HAP-1 (cell line): ENCODE data around the gene TSHR.

Source experiments
- DNase-seq, 2 experiments: peaks; one replicate each; pipeline ENCODE4 v3.0.0-alpha.2; 2016 to 2020; ENCODE audit warnings: low spot score in 2 of 2
- H3K27me3 ChIP-seq: fragments of 250-450 bp; sonication (Bioruptor Pico); 2 replicates; pipeline ENCODE4 v1.5.1; 2020; ENCODE audit warnings: low read depth, mild to moderate bottlenecking, moderate library complexity
- H3K36me3 ChIP-seq: fragments of 250-450 bp; sonication (Bioruptor Pico); replicated peaks from 2 replicates; pipeline ENCODE4 v1.5.1; 2020; ENCODE audit warnings: mild to moderate bottlenecking
- H3K4me1 ChIP-seq: fragments of 250-450 bp; sonication (Bioruptor Pico); 2 replicates; pipeline ENCODE4 v1.5.1; 2020; ENCODE audit warnings: mild to moderate bottlenecking
- H3K4me3 ChIP-seq: fragments of 250-450 bp; sonication (Bioruptor Pico); 2 replicates; pipeline ENCODE4 v1.5.1; 2020; ENCODE audit warnings: mild to moderate bottlenecking, moderate library complexity
- H3K9me3 ChIP-seq: fragments of 250-450 bp; sonication (Bioruptor Pico); 2 replicates; pipeline ENCODE4 v1.5.1; 2020; ENCODE audit warnings: mild to moderate bottlenecking, moderate library complexity
- in situ Hi-C: fragments of 300-500 bp; cut with MboI; formaldehyde crosslinking; loops from 3 replicates; pipeline ENCODE4 v1.14.3; 2020; ENCODE audit warnings: low sequenced_read_pairs, inconsistent platforms, mixed read lengths

The TSHR gene

GRCh38 chr14:81125536-81125935 is 170.1 kb downstream of the TSHR start:
- Histone ChIP-seq H3K9me3 (no peaks in the 10 kb centered on the region), H3K36me3 (no peaks in the 10 kb centered on the region), H3K27me3 (no peaks in the 10 kb centered on the region), H3K4me3 (no peak overlapping the region), H3K4me1 (no peaks in the 10 kb centered on the region)
- in situ Hi-C loops, result no loop called here
- no peak for DNase-seq

- DNase-seq, result no peak
- no peaks in the 10 kb centered on the region for H3K36me3 ChIP-seq
- H3K9me3 ChIP-seq, result no peaks in the 10 kb centered on the region
- H3K4me3 ChIP-seq, result no peak overlapping the region
- no peaks in the 10 kb centered on the region for H3K4me1 ChIP-seq
- in situ Hi-C loops, result no loop called here
- H3K27me3 ChIP-seq, result no peaks in the 10 kb centered on the region; the same call in 1 of the 2 replicates
Observed at GRCh38 chr14:81127785-81128184, 172.4 kb downstream of the TSHR start.

- Histone ChIP-seq H3K4me3 (no peak overlapping the region), H3K27me3 (no peaks in the 10 kb centered on the region; the same call in 1 of the 2 replicates), H3K4me1 (no peaks in the 10 kb centered on the region), H3K36me3 (no peaks in the 10 kb centered on the region), H3K9me3 (no peaks in the 10 kb centered on the region)
- in situ Hi-C loops, result no loop called here
- DNase-seq, result no peak
Observed at GRCh38 chr14:81129242-81129641, 173.8 kb downstream of the TSHR start.

GRCh38 chr14:81132468-81132867 is 177.0 kb downstream of the TSHR start:
- in situ Hi-C loops, result no loop called here
- Histone ChIP-seq H3K9me3 (0 out of 2 replicates have a peak, but pooled peaks cover 2% of the 10 kb centered on the region), H3K36me3 (no peaks in the 10 kb centered on the region), H3K4me1 (no peaks in the 10 kb centered on the region), H3K27me3 (no peaks in the 10 kb centered on the region; the same call in 1 of the 2 replicates), H3K4me3 (no peak overlapping the region)
- DNase-seq, result no peak

GRCh38 chr14:81133400-81133799 is 178.0 kb downstream of the TSHR start:
- H3K4me1 ChIP-seq, result no peaks in the 10 kb centered on the region
- in situ Hi-C loops, result no loop called here
- no peak for DNase-seq
- H3K9me3 ChIP-seq, result 0 out of 2 replicates have a peak, but pooled peaks cover 2% of the 10 kb centered on the region
- H3K36me3 ChIP-seq, result no peaks in the 10 kb centered on the region
- no peaks in the 10 kb centered on the region; the same call in 1 of the 2 replicates for H3K27me3 ChIP-seq
- H3K4me3 ChIP-seq, result no peak overlapping the region

- Histone ChIP-seq H3K4me1 (no peaks in the 10 kb centered on the region), H3K36me3 (no peaks in the 10 kb centered on the region), H3K9me3 (0 out of 2 replicates have a peak, but pooled peaks cover 2% of the 10 kb centered on the region), H3K4me3 (no peak overlapping the region), H3K27me3 (no peaks in the 10 kb centered on the region)
- no peak for DNase-seq
- in situ Hi-C loops, result no loop called here
Observed at GRCh38 chr14:81137316-81137715, 181.9 kb downstream of the TSHR start.

- Histone ChIP-seq H3K4me3 (no peak overlapping the region), H3K36me3 (no peaks in the 10 kb centered on the region), H3K27me3 (no peaks in the 10 kb centered on the region), H3K4me1 (no peaks in the 10 kb centered on the region), H3K9me3 (0 out of 2 replicates have a peak, but pooled peaks cover 2% of the 10 kb centered on the region)
- no peak for DNase-seq
- in situ Hi-C loops, result no loop called here
Observed at GRCh38 chr14:81138429-81138828, 183.0 kb downstream of the TSHR start.

GRCh38 chr14:81141426-81141825 is 186.0 kb downstream of the TSHR start:
- H3K4me3 ChIP-seq, result no peak overlapping the region
- no peak for DNase-seq
- no peaks in the 10 kb centered on the region for H3K9me3 ChIP-seq
- no peaks in the 10 kb centered on the region for H3K36me3 ChIP-seq
- no peaks in the 10 kb centered on the region for H3K27me3 ChIP-seq
- in situ Hi-C loops, result no loop called here
- H3K4me1 ChIP-seq, result no peaks in the 10 kb centered on the region

GRCh38 chr14:81143793-81144192 is 188.4 kb downstream of the TSHR start:
- in situ Hi-C loops, result no loop called here
- Histone ChIP-seq H3K4me1 (no peaks in the 10 kb centered on the region), H3K27me3 (no peaks in the 10 kb centered on the region), H3K36me3 (no peaks in the 10 kb centered on the region), H3K9me3 (no peaks in the 10 kb centered on the region), H3K4me3 (no peak overlapping the region)
- DNase-seq, result no peak

GRCh38 chr14:81144824-81145603 is 189.6 kb downstream of the TSHR start:
- Histone ChIP-seq H3K9me3 (no peaks in the 10 kb centered on the region), H3K27me3 (no peaks in the 10 kb centered on the region), H3K4me1 (no peaks in the 10 kb centered on the region), H3K36me3 (no peaks in the 10 kb centered on the region), H3K4me3 (no peak overlapping the region)
- in situ Hi-C loops, result no loop called here
- no peak for DNase-seq

- Histone ChIP-seq H3K9me3 (no peaks in the 10 kb centered on the region), H3K4me3 (no peak overlapping the region), H3K27me3 (no peaks in the 10 kb centered on the region), H3K4me1 (no peaks in the 10 kb centered on the region), H3K36me3 (no peaks in the 10 kb centered on the region)
- in situ Hi-C loops, result no loop called here
- no peak for DNase-seq
Observed at GRCh38 chr14:81147140-81147897, 191.9 kb downstream of the TSHR start.

- Histone ChIP-seq H3K4me1 (no peaks in the 10 kb centered on the region), H3K4me3 (no peak overlapping the region)
Observed at GRCh38 chr14:81148635-81149034, 193.2 kb downstream of the TSHR start.

GRCh38 chr14:81153187-81153586 is 197.8 kb downstream of the TSHR start:
- Histone ChIP-seq H3K4me1 (no peaks in the 10 kb centered on the region), H3K27me3 (no peaks in the 10 kb centered on the region), H3K36me3 (no peaks in the 10 kb centered on the region), H3K9me3 (no peaks in the 10 kb centered on the region), H3K4me3 (no peak overlapping the region)
- in situ Hi-C loops, result loop anchor here (25.0 kb wide), 1 partner anchor 166 kb away; no protein-coding TSS in a partner anchor
- DNase-seq, result no peak

More at GRCh38 chr14:81148635-81149034, 193.2 kb downstream of the TSHR start:
- H3K9me3 ChIP-seq, result no peaks in the 10 kb centered on the region
- no peaks in the 10 kb centered on the region for H3K36me3 ChIP-seq
- no peak for DNase-seq
- H3K27me3 ChIP-seq, result no peaks in the 10 kb centered on the region
- in situ Hi-C loops, result no loop called here

GRCh38 chr14:81157431-81157830 is 202.0 kb downstream of the TSHR start:
- Histone ChIP-seq H3K4me1 (no peaks in the 10 kb centered on the region), H3K9me3 (no peaks in the 10 kb centered on the region), H3K27me3 (no peaks in the 10 kb centered on the region), H3K4me3 (no peak overlapping the region), H3K36me3 (no peaks in the 10 kb centered on the region)
- in situ Hi-C loops, result loop anchor here (25.0 kb wide), 1 partner anchor 170 kb away; no protein-coding TSS in a partner anchor
- DNase-seq, result no peak
